ENCODE measurements around the gene RASGEF1C.

- TF ChIP-seq POLR2A (IDR thresholded peaks at IDR 0.05) (no peak), CTCF (IDR thresholded peaks at IDR 0.05 in 8 of 11, conservative IDR thresholded peaks at IDR 0.05 in 3 of 11) (no peak)
Measured at GRCh38 chr5:180193749-180194375, 15.1 kb downstream of the RASGEF1C start.
